Aorta (tissue), 5 donors: Measurements from ENCODE around the gene GALNT10. TPM values are rescaled to one million over a fixed set of nuclear protein-coding genes. Genes with fewer than 3 reads are reported as not detected.

Experiments
- ATAC-seq: fragments of 200-7000 bp; cut with Tn5 transposase; one replicate; pipeline ENCODE4 v1.9.1; 2022; ENCODE audit warnings: moderate library complexity; ENCODE audit not compliant: low FRiP score
- DNase-seq, 2 donors: peaks; one replicate each; pipeline ENCODE4 v3.0.0-alpha.2; 2020
- H3K27ac ChIP-seq, 2 donors: one replicate each; pipeline ENCODE4 v1.5.1; 2013; ENCODE audit warnings: low read length in 2 of 2, mild to moderate bottlenecking in 2 of 2, moderate library complexity in 2 of 2, control low read depth in 1 of 2, inconsistent platforms in 1 of 2, low read depth in 1 of 2
- H3K27me3 ChIP-seq, 2 donors: one replicate each; pipeline ENCODE4 v1.6.1; 2013; ENCODE audit warnings: control low read depth in 1 of 2, low read length in 1 of 2, mild to moderate bottlenecking in 1 of 2, moderate library complexity in 1 of 2; ENCODE audit not compliant: insufficient read depth in 2 of 2, control insufficient read depth in 1 of 2
- H3K36me3 ChIP-seq, 2 donors: one replicate each; pipeline ENCODE4 v1.6.1; 2013; ENCODE audit warnings: control low read depth in 1 of 2, low read length in 1 of 2, mild to moderate bottlenecking in 1 of 2; ENCODE audit not compliant: insufficient read depth in 2 of 2, control insufficient read depth in 1 of 2
- H3K4me1 ChIP-seq, 2 donors: one replicate each; pipeline ENCODE4 v1.6.1; 2013; ENCODE audit warnings: low read length in 2 of 2, control low read depth in 1 of 2, mild to moderate bottlenecking in 1 of 2, moderate library complexity in 1 of 2; ENCODE audit not compliant: insufficient read depth in 2 of 2, control insufficient read depth in 1 of 2
- H3K4me3 ChIP-seq, 2 donors: one replicate each; pipeline ENCODE4 v1.5.1; 2013; ENCODE audit warnings: low read length in 2 of 2, control low read depth in 1 of 2, mild to moderate bottlenecking in 1 of 2
- H3K9me3 ChIP-seq: one replicate; pipeline ENCODE4 v1.6.1; 2013; ENCODE audit warnings: mild to moderate bottlenecking, low read length; ENCODE audit not compliant: control insufficient read depth
- WGBS, 2 donors: extraction: QIAGEN DNeasy Blood & Tissue Kit; methylation state at CpG; one replicate each; pipeline ENCODE4 v1.1.7; 2013; 5-methylcytosine and 5-hydroxymethylcytosine counted together
- intact Hi-C, 2 donors: fragments of 100-400 bp; cut with DNase I; formaldehyde crosslinking; loops; one replicate each; pipeline versions ENCODE4 v1.14.2 to v1.15.0; 2022
- polyA plus RNA-seq, 2 donors: library from polyadenylated mRNA; stranded (reverse); fragments of 200-250 nt; gene quantifications; one replicate each; pipeline ENCODE4 v1.2.3, GENCODE V29; 2013
- total RNA-seq, 2 donors: library from RNA; stranded (reverse); fragmentation: NEBNext Ultra II Directional; extraction: Animal tissue kit (Norgen Biotek cat#: 25700); gene quantifications; one replicate each; pipeline ENCODE4 v1.2.1, GENCODE V29; 2021
- donor health status: healthy with polysubstance abuse.
- donor health status: Bipolar disorder and iron deficiency.
- donor health status: DM: no; HTN: no; CAD: no.
- donor health status: DM: no; HTN: no; CAD: no.
- donor health status: DM: yes; HTN: yes; CAD: no.

GALNT10 gene
- total and polyA plus RNA-seq, 4 donors, result 9.1 to 44.2 (median 26.7) TPM

DNA sequence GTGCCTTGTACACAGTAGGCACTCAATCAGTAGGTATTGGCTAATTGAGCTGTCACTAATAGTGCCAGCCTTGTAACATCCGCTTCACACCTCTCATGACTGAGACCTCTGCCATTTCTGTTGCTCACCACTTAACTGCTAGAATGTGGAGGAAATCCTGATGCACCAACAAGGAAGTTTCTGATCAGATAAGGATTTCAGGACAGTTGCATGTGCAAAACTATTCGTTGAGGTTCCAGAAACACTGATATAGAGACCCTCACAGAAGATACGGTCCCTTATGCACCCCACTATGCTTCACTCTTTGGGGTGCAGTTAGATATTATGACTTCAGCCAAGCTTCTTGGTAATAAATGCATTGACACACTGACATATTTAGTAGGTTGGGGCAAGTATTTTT, 266.0 kb downstream of the GALNT10 start:
- intact Hi-C loops, result no loop called here
- no peak overlapping the region for H3K27ac ChIP-seq
- no peaks in the 10 kb centered on the region for H3K4me1 ChIP-seq
- no peak overlapping the region for H3K4me3 ChIP-seq
- DNase-seq (no peak), ATAC-seq (no peak)
- H3K36me3 ChIP-seq, result peaks cover 16 to 17% of the 10 kb centered on the region in 2 donors
- no peaks in the 10 kb centered on the region for H3K27me3 ChIP-seq
- 91% methylated on average over 3 of the region's 3 CpGs for WGBS, 2 donors
- no peaks in the 10 kb centered on the region for H3K9me3 ChIP-seq

DNA sequence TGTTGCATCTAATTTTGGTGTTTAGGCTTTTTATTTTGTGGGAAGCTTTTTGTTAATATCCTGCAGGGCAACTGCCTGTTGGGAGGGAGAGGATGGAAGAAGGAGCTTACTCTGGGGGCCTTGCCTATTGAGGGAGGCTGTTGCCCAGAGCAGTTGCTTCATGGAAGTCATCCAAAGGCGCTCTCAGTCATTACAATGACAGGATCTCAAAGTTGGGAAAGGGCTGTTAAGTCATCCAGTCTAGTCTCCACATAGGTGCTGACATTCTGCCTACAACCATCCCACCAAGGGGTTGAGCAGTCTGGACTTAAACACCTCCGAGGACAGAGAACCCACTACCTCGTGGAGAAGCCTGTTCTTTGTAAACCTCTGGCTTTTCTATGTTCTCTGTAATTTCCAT, 268.5 kb downstream of the GALNT10 start:
- Histone ChIP-seq H3K36me3 (peaks cover 10 to 12% of the 10 kb centered on the region in 2 donors), H3K4me1 (no peaks in the 10 kb centered on the region), H3K9me3 (no peaks in the 10 kb centered on the region), H3K27ac (no peak overlapping the region), H3K27me3 (no peaks in the 10 kb centered on the region), H3K4me3 (no peak overlapping the region)
- 65 to 68% methylated on average over 3 of the region's 3 CpGs for WGBS, 2 donors
- intact Hi-C loops, result no loop called here
- no peak for DNase-seq
- ATAC-seq, result no peak

DNA sequence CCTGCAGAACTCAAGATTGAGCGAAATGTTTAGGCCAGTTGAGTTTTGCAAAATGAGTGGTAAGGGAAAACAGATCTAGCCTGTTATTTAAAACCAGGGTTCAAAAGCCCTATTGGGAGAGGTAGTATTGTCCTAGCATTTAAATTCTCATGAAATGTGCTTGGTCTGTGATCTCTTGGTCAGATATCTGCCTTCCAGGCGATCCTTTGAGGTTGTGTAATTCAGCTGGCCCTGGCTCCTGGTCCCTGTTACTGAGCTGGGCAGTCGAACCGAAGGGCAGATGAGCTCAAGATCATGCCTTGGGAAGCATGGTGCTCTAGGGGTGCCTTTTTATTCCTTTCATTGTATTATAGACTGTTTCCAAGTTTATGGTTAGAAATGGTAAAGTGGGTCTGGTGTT, 269.6 kb downstream of the GALNT10 start:
- H3K4me1 ChIP-seq, result no peaks in the 10 kb centered on the region
- H3K36me3 ChIP-seq, result peaks cover 10 to 12% of the 10 kb centered on the region in 2 donors
- intact Hi-C loops, result no loop called here
- no peak overlapping the region for H3K27ac ChIP-seq
- ATAC-seq, result no peak
- 95 to 98% methylated on average over 4 of the region's 4 CpGs for WGBS, 2 donors
- H3K9me3 ChIP-seq, result no peaks in the 10 kb centered on the region
- no peak overlapping the region for H3K4me3 ChIP-seq
- no peaks in the 10 kb centered on the region for H3K27me3 ChIP-seq
- no peak for DNase-seq

- DNase-seq, result no peak
- Histone ChIP-seq H3K27ac (no peak overlapping the region), H3K27me3 (no peaks in the 10 kb centered on the region), H3K4me3 (no peak overlapping the region), H3K4me1 (no peaks in the 10 kb centered on the region), H3K9me3 (no peaks in the 10 kb centered on the region), H3K36me3 (peaks cover 7 to 8% of the 10 kb centered on the region in 2 donors)
- no peak for ATAC-seq
- intact Hi-C loops, result no loop called here
- 50 to 54% methylated on average over 6 of the region's 6 CpGs for WGBS, 2 donors
These were observed 271.0 kb downstream of the GALNT10 start for GRCh38 chr5:154461531-154461930.

- H3K4me3 ChIP-seq, result no peak overlapping the region
- no peaks in the 10 kb centered on the region for H3K9me3 ChIP-seq
- H3K27ac ChIP-seq, result no peak overlapping the region
- no peak for DNase-seq
- WGBS, 2 donors, result 47 to 52% methylated on average over 1 of the region's 1 CpG
- H3K27me3 ChIP-seq, result no peaks in the 10 kb centered on the region
- H3K36me3 ChIP-seq, result no peaks in the 10 kb centered on the region
- H3K4me1 ChIP-seq, result no peaks in the 10 kb centered on the region
- intact Hi-C loops, result no loop called here
- no peak for ATAC-seq
These were observed 273.9 kb downstream of the GALNT10 start for GRCh38 chr5:154464438-154464837.

GRCh38 chr5:154465169-154465568, 274.6 kb downstream of the GALNT10 start:
- Histone ChIP-seq H3K9me3 (no peaks in the 10 kb centered on the region), H3K27ac (no peak overlapping the region), H3K4me1 (no peaks in the 10 kb centered on the region), H3K4me3 (no peak overlapping the region), H3K27me3 (no peaks in the 10 kb centered on the region), H3K36me3 (no peaks in the 10 kb centered on the region)
- ATAC-seq (no peak), DNase-seq (no peak)
- intact Hi-C loops, result loop anchor here in 1 of 2 donors (5.0 kb wide), 1 partner anchor 147 kb away; no protein-coding TSS in a partner anchor
- WGBS, 2 donors, result 68 to 84% methylated on average over 6 of the region's 6 CpGs

DNA sequence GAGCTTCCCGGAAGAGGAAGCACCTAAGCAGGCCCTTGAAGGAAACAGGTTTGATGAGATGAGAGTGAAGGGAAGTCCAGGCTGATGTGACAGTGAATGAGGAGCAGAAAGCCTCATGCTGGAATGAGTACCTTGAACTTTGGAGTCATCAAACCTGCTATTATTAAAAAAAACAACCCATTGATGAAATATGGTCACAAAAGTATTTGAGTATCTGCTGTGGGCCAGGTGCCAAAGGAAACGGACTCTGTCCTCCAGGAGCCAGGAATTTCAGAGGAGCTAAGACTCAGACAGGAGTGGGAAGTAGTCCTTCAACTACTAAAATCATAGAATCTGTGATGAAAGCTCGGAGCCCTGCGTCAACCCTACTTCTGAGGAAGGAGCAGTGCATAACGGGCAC, 275.6 kb downstream of the GALNT10 start:
- no peak overlapping the region for H3K27ac ChIP-seq
- no peaks in the 10 kb centered on the region for H3K27me3 ChIP-seq
- ATAC-seq (no peak), DNase-seq (no peak)
- no peaks in the 10 kb centered on the region for H3K9me3 ChIP-seq
- H3K4me1 ChIP-seq, result no peaks in the 10 kb centered on the region
- 71 to 72% methylated on average over 5 of the region's 5 CpGs for WGBS, 2 donors
- no peak overlapping the region for H3K4me3 ChIP-seq
- intact Hi-C loops, result loop anchor here in 1 of 2 donors (5.0 kb wide), 1 partner anchor 146 kb away; no protein-coding TSS in a partner anchor
- no peaks in the 10 kb centered on the region for H3K36me3 ChIP-seq

DNA sequence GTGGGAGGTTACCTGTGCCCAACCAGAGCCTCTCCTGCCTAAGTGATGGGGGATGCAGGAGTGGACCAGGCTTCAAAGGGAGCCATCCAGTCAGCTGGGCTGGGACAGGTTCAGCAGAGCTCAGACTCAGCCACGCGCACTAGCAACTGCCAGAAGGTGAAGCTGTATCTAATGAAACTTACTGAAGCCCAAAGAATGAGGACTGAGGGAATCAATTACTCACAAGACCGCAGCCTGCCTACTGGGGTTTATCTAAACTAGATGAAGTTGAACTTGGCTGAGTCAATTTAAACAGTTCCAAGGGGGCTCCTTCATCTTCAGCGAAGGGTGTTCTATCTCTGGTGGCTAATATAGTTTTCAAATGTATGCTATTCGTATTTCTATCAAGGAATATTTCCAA, 276.1 kb downstream of the GALNT10 start:
- DNase-seq (no peak), ATAC-seq (no peak)
- Histone ChIP-seq H3K9me3 (no peaks in the 10 kb centered on the region), H3K36me3 (no peaks in the 10 kb centered on the region), H3K27ac (no peak overlapping the region), H3K27me3 (no peaks in the 10 kb centered on the region), H3K4me3 (no peak overlapping the region), H3K4me1 (no peaks in the 10 kb centered on the region)
- intact Hi-C loops, result loop anchor here (1.0 to 5.0 kb wide), 2 partner anchors 144 to 146 kb away; no protein-coding TSS in a partner anchor
- 77 to 88% methylated on average over 5 of the region's 5 CpGs for WGBS, 2 donors

GRCh38 chr5:154467655-154468354, 277.3 kb downstream of the GALNT10 start:
- peak; percentile 81 to 94 for DNase-seq
- no peaks in the 10 kb centered on the region for H3K4me1 ChIP-seq
- WGBS, 2 donors, result 43 to 48% methylated on average over 18 of the region's 18 CpGs
- no peak overlapping the region for H3K4me3 ChIP-seq
- H3K27ac ChIP-seq, result no peak overlapping the region
- intact Hi-C loops, result loop anchor here (1.0 to 5.0 kb wide), 2 partner anchors 142 to 144 kb away; no protein-coding TSS in a partner anchor
- H3K9me3 ChIP-seq, result no peaks in the 10 kb centered on the region
- no peaks in the 10 kb centered on the region for H3K36me3 ChIP-seq
- H3K27me3 ChIP-seq, result no peaks in the 10 kb centered on the region
- peak; percentile 88 for ATAC-seq
